ENCODE results near the gene C1orf50. TPM values are rescaled to one million over a fixed set of nuclear protein-coding genes. Genes with fewer than 3 reads are reported as not detected.
"Not testable (repeated sequence)": the region's sequence is repeated elsewhere in the genome, so short reads cannot be mapped to it uniquely, and the experiment has no call there.

C1orf50 gene
- total RNA-seq, 1 experiment from 2014 or later: 6.2 TPM

DNA sequence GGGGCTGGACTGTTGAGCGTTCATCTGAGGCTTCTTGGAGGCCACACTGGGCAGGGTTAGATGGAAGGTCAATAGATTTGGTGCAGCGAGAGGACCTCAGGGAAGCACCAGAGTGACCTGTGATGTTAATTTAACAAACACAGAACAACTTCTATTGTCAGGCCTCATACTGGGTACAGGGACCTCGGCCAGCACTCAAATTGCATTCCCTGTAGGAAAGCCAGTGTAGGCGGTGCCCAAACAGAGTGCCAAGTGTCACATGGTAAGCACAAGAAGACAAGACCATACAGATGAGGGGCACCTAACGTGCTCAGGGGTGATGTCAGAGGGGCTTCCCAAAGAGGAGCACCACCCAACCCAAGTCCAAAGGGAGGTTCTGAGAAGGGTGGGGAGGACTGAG lies 19.0 kb downstream of the C1orf50 start:
- H3K27me3 ChIP-seq (ENCODE audit: control insufficient read depth, insufficient read depth, low read length): no peaks in the 10 kb centered on the region; the same call in 1 of the 2 replicates
- no peak overlapping the region for H3K4me3 ChIP-seq (ENCODE audit: insufficient read depth, low read depth, low read length)
- DNase-seq: peak; percentile 22
- H3K36me3 ChIP-seq (replicated peaks; ENCODE audit: control insufficient read depth, insufficient read depth, low read length): peaks cover 6% of the 10 kb centered on the region

- H3K4me3 ChIP-seq (ENCODE audit: insufficient read depth, low read depth, low read length): no peak overlapping the region
- H3K36me3 ChIP-seq (replicated peaks; ENCODE audit: control insufficient read depth, insufficient read depth, low read length): peaks cover 2% of the 10 kb centered on the region
- H3K27me3 ChIP-seq (ENCODE audit: control insufficient read depth, insufficient read depth, low read length): no peaks in the 10 kb centered on the region; the same call in 1 of the 2 replicates
- DNase-seq: no peak
Observed at GRCh38 chr1:42788021-42788420, 21.0 kb downstream of the C1orf50 start.

- no peaks in the 10 kb centered on the region for H3K36me3 ChIP-seq (replicated peaks; ENCODE audit: control insufficient read depth, insufficient read depth, low read length)
- H3K27me3 ChIP-seq (ENCODE audit: control insufficient read depth, insufficient read depth, low read length): peaks cover 2% of the 10 kb centered on the region; the same call in 1 of the 2 replicates
- DNase-seq: no peak
- no peak overlapping the region for H3K4me3 ChIP-seq (ENCODE audit: insufficient read depth, low read depth, low read length)
Observed at GRCh38 chr1:42793824-42794223, 26.8 kb downstream of the C1orf50 start.

DNA sequence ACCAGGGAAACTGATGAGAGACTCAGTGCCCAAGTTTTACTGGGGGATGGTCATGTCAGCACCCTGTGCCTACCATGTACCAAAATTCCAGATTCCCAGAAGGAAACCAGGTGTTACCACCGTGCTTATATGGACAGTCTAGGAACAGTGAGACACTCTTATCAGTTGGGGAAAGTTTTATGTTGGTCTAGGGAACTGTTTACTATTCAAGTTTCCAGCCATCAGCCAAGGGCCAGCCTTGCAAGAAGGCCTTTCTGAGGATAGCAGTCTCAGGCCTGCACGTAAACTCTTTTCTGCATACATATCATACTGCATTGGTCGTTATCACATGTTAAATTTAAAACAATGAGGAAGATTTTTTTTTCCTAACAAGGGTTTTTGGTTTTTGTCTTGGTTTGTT lies 30.4 kb downstream of the C1orf50 start:
- Histone ChIP-seq H3K36me3 (replicated peaks; ENCODE audit: control insufficient read depth, insufficient read depth, low read length) (no peaks in the 10 kb centered on the region), H3K4me3 (ENCODE audit: insufficient read depth, low read depth, low read length) (no peak overlapping the region), H3K27me3 (ENCODE audit: control insufficient read depth, insufficient read depth, low read length) (peaks cover 2% of the 10 kb centered on the region; the same call in 1 of the 2 replicates)
- no peak for DNase-seq

- no peaks in the 10 kb centered on the region for H3K36me3 ChIP-seq (replicated peaks; ENCODE audit: control insufficient read depth, insufficient read depth, low read length)
- DNase-seq: no peak
- H3K27me3 ChIP-seq (ENCODE audit: control insufficient read depth, insufficient read depth, low read length): peaks cover 2% of the 10 kb centered on the region; the same call in 1 of the 2 replicates
- no peak overlapping the region for H3K4me3 ChIP-seq (ENCODE audit: insufficient read depth, low read depth, low read length)
Observed at GRCh38 chr1:42797979-42798378, 30.9 kb downstream of the C1orf50 start.

DNA sequence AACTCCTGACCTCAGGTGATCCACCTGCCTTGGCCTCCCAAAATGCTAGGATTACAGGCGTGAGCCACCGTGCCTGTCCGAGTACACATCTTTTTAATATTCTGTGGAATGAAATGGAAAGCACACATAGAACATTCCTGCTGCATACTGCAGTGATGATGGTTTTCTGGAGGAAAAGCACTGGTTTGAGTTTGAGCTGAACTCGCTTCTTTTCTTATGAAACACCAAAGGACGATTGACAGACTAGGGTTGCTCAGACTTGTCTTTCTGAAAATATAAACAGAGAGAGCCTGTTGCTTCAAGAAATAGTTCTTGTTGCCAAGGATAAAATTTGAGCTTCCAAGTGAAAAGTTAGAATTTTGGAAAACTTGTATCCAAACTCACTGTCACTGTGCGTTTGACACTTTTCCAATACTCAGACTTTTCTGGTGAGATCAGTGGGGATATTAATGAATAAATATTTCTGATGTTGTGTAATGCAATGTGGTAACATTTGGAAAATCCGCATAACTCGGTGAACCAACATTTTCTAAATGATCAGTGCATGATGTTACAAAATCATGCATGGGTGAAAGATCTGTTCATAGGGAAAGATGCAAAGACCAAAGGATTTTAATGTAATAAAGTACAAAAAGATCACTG lies 34.9 kb downstream of the C1orf50 start:
- Histone ChIP-seq H3K27me3 (ENCODE audit: control insufficient read depth, insufficient read depth, low read length) (no peaks in the 10 kb centered on the region), H3K4me3 (ENCODE audit: insufficient read depth, low read depth, low read length) (no peak overlapping the region), H3K36me3 (replicated peaks; ENCODE audit: control insufficient read depth, insufficient read depth, low read length) (peaks cover 2% of the 10 kb centered on the region)
- DNase-seq: no peak

- Histone ChIP-seq H3K27me3 (ENCODE audit: control insufficient read depth, insufficient read depth, low read length) (no peaks in the 10 kb centered on the region), H3K36me3 (replicated peaks; ENCODE audit: control insufficient read depth, insufficient read depth, low read length) (peaks cover 2% of the 10 kb centered on the region), H3K4me3 (ENCODE audit: insufficient read depth, low read depth, low read length) (no peak overlapping the region)
- no peak for DNase-seq
Observed at GRCh38 chr1:42806171-42806570, 39.1 kb downstream of the C1orf50 start.

DNA sequence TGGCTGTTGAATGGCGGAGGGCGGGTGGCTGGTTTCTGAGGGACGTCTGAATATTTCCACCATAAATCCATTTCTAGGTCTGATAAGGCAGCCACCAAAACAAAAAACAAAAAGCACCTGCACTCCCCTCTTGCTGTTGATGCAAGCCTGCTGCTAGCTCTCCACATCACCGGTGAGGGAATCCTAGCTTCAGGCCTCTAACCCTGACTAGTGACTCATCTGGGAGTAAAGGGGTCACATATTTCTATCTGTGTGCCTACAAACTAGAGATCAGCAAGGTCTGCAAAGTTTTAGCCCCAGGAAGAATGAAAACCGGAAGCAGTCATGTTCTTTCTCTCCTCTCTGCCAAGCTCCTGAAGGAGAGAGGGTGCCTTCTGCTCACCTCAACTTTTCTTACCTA lies 39.5 kb downstream of the C1orf50 start:
- no peak for DNase-seq
- no peaks in the 10 kb centered on the region for H3K27me3 ChIP-seq (ENCODE audit: control insufficient read depth, insufficient read depth, low read length)
- no peak overlapping the region for H3K4me3 ChIP-seq (ENCODE audit: insufficient read depth, low read depth, low read length)
- H3K36me3 ChIP-seq (replicated peaks; ENCODE audit: control insufficient read depth, insufficient read depth, low read length): peaks cover 2% of the 10 kb centered on the region

DNA sequence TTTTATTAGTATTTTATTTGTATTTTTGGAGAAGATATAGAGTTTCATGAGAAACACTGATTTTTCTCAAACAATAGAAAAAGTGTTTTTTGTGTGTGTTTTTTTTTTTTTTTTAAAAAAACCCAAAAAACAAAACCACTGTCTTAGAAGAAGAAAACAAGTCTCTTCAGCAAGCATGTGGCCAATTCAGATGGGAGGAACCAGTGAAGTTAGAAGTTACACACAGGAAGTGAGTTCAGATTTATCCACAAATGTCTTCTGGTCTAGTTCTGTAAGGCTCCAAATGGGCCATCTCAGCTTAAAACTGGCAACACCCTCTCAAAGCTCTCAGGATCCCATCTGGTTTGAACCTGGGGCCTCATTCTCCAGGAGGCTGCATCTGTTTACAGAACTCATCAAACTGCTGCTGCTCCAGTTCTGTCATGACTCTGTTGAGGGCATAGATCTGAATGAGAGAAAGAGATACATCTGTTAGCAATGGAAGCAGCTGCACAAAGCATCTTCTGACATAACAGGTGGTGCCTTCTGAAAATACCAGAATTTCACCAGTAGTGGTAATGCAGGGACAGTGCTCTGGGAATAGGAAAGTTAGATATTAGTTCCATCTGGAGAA lies 40.1 kb downstream of the C1orf50 start:
- no peak for DNase-seq
- Histone ChIP-seq H3K36me3 (replicated peaks; ENCODE audit: control insufficient read depth, insufficient read depth, low read length) (peaks cover 2% of the 10 kb centered on the region), H3K27me3 (ENCODE audit: control insufficient read depth, insufficient read depth, low read length) (no peaks in the 10 kb centered on the region)

DNA sequence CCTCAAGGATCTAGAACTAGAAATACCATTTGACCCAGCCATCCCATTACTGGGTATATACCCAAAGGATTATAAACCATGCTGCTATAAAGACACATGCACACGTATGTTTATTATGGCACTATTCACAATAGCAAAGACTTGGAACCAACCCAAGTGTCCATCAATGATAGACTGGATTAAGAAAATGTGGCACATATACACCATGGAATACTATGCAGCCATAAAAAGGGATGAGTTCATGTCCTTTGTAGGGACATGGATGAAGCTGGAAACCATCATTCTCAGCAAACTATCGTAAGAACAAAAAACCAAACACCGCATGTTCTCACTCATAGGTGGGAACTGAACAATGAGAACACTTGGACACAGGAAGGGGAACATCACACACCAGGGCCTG lies 47.8 kb downstream of the C1orf50 start:
- not testable (repeated sequence) for H3K4me3 ChIP-seq (ENCODE audit: insufficient read depth, low read depth, low read length); H3K27me3 ChIP-seq (ENCODE audit: control insufficient read depth, insufficient read depth, low read length); H3K36me3 ChIP-seq (replicated peaks; ENCODE audit: control insufficient read depth, insufficient read depth, low read length); DNase-seq

More for the DNA sequence above, 40.1 kb downstream of the C1orf50 start:
- H3K4me3 ChIP-seq (ENCODE audit: insufficient read depth, low read depth, low read length): no peak overlapping the region

DNA sequence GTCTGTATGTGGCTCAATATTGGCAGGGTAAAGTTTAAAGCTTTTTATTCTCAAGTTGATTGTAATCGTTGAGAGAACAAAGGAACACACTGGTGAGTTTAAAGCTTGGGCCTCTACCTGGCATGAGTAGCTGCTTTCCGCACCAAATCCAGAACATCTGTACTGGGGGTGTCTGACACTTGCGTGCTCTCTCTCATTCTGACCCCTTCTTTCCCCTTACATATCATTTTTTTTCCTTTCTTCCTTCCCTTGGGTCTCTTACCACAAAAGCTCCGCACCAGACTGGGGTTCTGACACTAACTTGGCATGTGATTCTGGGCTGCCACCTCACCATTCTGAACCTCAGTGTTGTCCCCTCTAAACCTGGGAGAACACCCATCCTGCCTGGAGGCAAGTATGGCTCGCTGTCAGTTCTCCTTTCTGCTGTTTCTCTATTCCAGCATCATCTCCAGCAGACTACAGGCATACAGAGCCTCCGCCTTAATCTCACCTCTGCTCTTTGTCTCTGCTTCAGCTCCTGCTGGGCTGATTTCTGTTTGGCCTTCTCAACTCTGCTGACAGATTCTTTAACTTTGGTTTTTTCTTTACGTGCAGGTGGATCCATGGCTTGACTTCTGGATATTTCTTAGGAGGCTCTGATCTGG lies 49.0 kb downstream of the C1orf50 start:
- Histone ChIP-seq H3K4me3 (ENCODE audit: insufficient read depth, low read depth, low read length) (peak overlapping the region; percentile 69), H3K36me3 (replicated peaks; ENCODE audit: control insufficient read depth, insufficient read depth, low read length) (no peaks in the 10 kb centered on the region), H3K27me3 (ENCODE audit: control insufficient read depth, insufficient read depth, low read length) (no peaks in the 10 kb centered on the region)
- no peak for DNase-seq

- H3K27me3 ChIP-seq (ENCODE audit: control insufficient read depth, insufficient read depth, low read length): no peaks in the 10 kb centered on the region
- peak within 1 kb of the TSS; percentile 69 for H3K4me3 ChIP-seq (ENCODE audit: insufficient read depth, low read depth, low read length)
- DNase-seq: peak; percentile 99
- no peaks in the 10 kb centered on the region for H3K36me3 ChIP-seq (replicated peaks; ENCODE audit: control insufficient read depth, insufficient read depth, low read length)
Observed at GRCh38 chr1:42816585-42817439, 49.8 kb downstream of the C1orf50 start, which contains the start of the genes ERMAP and SVBP. TSS of gene ERMAP (plus strand) at chr1:42817122. CDS start at chr1:42830449, 13,327 bp downstream. TSS of gene SVBP (minus strand) at chr1:42817397. CDS start at chr1:42816544, 853 bp downstream.

GRCh38 chr1:42817440-42817767 lies 50.4 kb downstream of the C1orf50 start:
- Histone ChIP-seq H3K36me3 (replicated peaks; ENCODE audit: control insufficient read depth, insufficient read depth, low read length) (no peaks in the 10 kb centered on the region), H3K4me3 (ENCODE audit: insufficient read depth, low read depth, low read length) (peak overlapping the region; percentile 19; the same call in 1 of the 2 replicates), H3K27me3 (ENCODE audit: control insufficient read depth, insufficient read depth, low read length) (no peaks in the 10 kb centered on the region)
- no peak for DNase-seq

DNA sequence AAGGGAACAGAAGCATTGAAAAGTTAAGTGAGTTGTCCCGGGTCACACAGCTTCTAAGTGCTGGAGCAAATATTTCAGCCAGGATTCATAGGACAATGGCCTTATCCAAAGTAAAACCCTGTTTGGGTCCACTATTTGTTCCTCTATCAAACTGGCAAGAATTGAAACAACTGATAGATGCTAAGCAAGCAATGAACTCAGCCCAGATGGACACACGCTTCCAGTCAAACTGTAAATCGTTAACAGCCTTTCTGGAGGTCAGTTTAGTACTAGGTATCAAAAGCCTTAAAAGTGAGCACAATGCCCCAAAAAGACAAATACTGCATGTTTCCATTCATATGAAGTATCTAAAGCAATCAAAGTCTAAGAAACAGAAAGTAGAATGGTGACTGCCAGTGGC lies 50.9 kb downstream of the C1orf50 start:
- H3K4me3 ChIP-seq (ENCODE audit: insufficient read depth, low read depth, low read length): no peak overlapping the region

More for the DNA sequence above, 50.9 kb downstream of the C1orf50 start:
- H3K27me3 ChIP-seq (ENCODE audit: control insufficient read depth, insufficient read depth, low read length): no peaks in the 10 kb centered on the region
- no peaks in the 10 kb centered on the region for H3K36me3 ChIP-seq (replicated peaks; ENCODE audit: control insufficient read depth, insufficient read depth, low read length)
- DNase-seq: no peak

Measured in H7 (cell line).